ENCODE data around the gene CPLANE1. TPM values are rescaled to one million over a fixed set of nuclear protein-coding genes. Genes with fewer than 3 reads are reported as not detected.

The CPLANE1 gene
- polyA plus RNA-seq, 2 donors: 1.5 to 1.8 TPM

GRCh38 chr5:37063739-37064138 lies 185.4 kb downstream of the CPLANE1 start:
- Histone ChIP-seq H3K9me3 (ENCODE audit: control insufficient read depth in 2 of 2, insufficient read depth in 1 of 2, low read depth in 1 of 2, low read length in 1 of 2) (no peaks in the 10 kb centered on the region), H3K4me1 (ENCODE audit: control insufficient read depth in 2 of 2, insufficient read depth in 2 of 2, low read length in 1 of 2) (no peaks in the 10 kb centered on the region), H3K27ac (ENCODE audit: low read depth in 2 of 2, low read length in 1 of 2) (no peak overlapping the region), H3K4me3 (ENCODE audit: low read depth in 1 of 2, low read length in 2 of 2) (no peak overlapping the region), H3K27me3 (ENCODE audit: control insufficient read depth in 1 of 2, insufficient read depth in 2 of 2, low read length in 2 of 2) (no peaks in the 10 kb centered on the region), H3K36me3 (ENCODE audit: control insufficient read depth in 2 of 2, insufficient read depth in 2 of 2, low read length in 1 of 2) (peaks cover 6 to 9% of the 10 kb centered on the region in 2 donors)
- 96% methylated on average over 7 of the region's 7 CpGs for WGBS, 2 donors

DNA sequence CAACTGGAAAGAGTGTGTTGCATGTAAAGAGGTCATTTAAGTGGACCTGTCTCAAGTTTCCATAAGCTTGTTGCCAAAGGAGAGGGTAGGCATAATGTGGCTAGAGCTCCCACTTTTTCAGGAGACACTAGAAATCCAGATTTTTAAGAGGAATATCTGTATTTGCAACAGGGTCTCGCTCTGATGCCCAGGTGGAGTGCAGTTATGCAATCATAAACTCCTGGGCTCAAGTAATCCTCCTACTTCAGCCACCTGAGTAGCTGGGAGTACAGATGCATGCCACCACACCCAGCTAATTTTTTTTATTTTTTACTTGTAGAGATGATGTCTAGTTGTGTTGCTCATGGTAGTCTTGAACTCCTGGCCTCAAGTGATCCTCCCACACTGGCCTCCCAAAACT lies 189.1 kb downstream of the CPLANE1 start:
- no peaks in the 10 kb centered on the region for H3K27me3 ChIP-seq (ENCODE audit: control insufficient read depth in 1 of 2, insufficient read depth in 2 of 2, low read length in 2 of 2)
- H3K4me1 ChIP-seq (ENCODE audit: control insufficient read depth in 2 of 2, insufficient read depth in 2 of 2, low read length in 1 of 2): no peaks in the 10 kb centered on the region
- H3K9me3 ChIP-seq (ENCODE audit: control insufficient read depth in 2 of 2, insufficient read depth in 1 of 2, low read depth in 1 of 2, low read length in 1 of 2): no peaks in the 10 kb centered on the region
- H3K36me3 ChIP-seq (ENCODE audit: control insufficient read depth in 2 of 2, insufficient read depth in 2 of 2, low read length in 1 of 2): peaks cover 6 to 9% of the 10 kb centered on the region in 2 donors
- H3K4me3 ChIP-seq (ENCODE audit: low read depth in 1 of 2, low read length in 2 of 2): no peak overlapping the region
- no peak overlapping the region for H3K27ac ChIP-seq (ENCODE audit: low read depth in 2 of 2, low read length in 1 of 2)
- 96 to 97% methylated on average over 1 of the region's 1 CpG for WGBS, 2 donors

- Histone ChIP-seq H3K4me1 (ENCODE audit: control insufficient read depth in 2 of 2, insufficient read depth in 2 of 2, low read length in 1 of 2) (no peaks in the 10 kb centered on the region), H3K9me3 (ENCODE audit: control insufficient read depth in 2 of 2, insufficient read depth in 1 of 2, low read depth in 1 of 2, low read length in 1 of 2) (no peaks in the 10 kb centered on the region), H3K36me3 (ENCODE audit: control insufficient read depth in 2 of 2, insufficient read depth in 2 of 2, low read length in 1 of 2) (peaks cover 0 to 3% of the 10 kb centered on the region in 2 donors), H3K27me3 (ENCODE audit: control insufficient read depth in 1 of 2, insufficient read depth in 2 of 2, low read length in 2 of 2) (no peaks in the 10 kb centered on the region), H3K4me3 (ENCODE audit: low read depth in 1 of 2, low read length in 2 of 2) (no peak overlapping the region), H3K27ac (ENCODE audit: low read depth in 2 of 2, low read length in 1 of 2) (no peak overlapping the region)
- whole genome bisulfite sequencing, 2 donors: 83 to 89% methylated on average over 2 of the region's 2 CpGs
Observed at GRCh38 chr5:37056762-37057161, 192.4 kb downstream of the CPLANE1 start.

Other genes starting within 250 kb of the CPLANE1 start
- gene NUP155, start 121.7 kb upstream of the CPLANE1 start, polyA plus RNA-seq: 1 to 10 TPM; 2.6 to 5.1 TPM
- 10 to 100 TPM; 13.9 to 14.3 TPM for gene WDR70, start 129.9 kb upstream of the CPLANE1 start, polyA plus RNA-seq